Heart right ventricle (tissue), 16 donors: ENCODE data around the gene LRR1. TPM values are rescaled to one million over a fixed set of nuclear protein-coding genes. Genes with fewer than 3 reads are reported as not detected.

Experiments used
- ATAC-seq, 8 donors: fragments of 200-7000 bp; cut with Tn5 transposase; one replicate each; pipeline ENCODE4 v1.9.1; 2020; ENCODE audit warnings: mild to moderate bottlenecking in 8 of 8, moderate library complexity in 8 of 8, moderate number of reproducible peaks in 1 of 8
- DNase-seq, 2 donors: peaks; one replicate each; pipeline ENCODE4 v3.0.0-alpha.2; 2020
- H3K27ac ChIP-seq, 10 donors: fragments of 200-600 bp; sonication (generic) in 2 of 10; one replicate each; pipeline versions ENCODE4 v1.5.0 to v1.8.0; 2020 to 2022; ENCODE audit warnings: mild to moderate bottlenecking in 3 of 10
- H3K27me3 ChIP-seq, 7 donors: fragments of 200-600 bp; one replicate each; pipeline ENCODE4 v1.8.0; 2021 to 2022; ENCODE audit warnings: mild to moderate bottlenecking in 2 of 7
- H3K36me3 ChIP-seq, 9 donors: fragments of 200-600 bp; sonication (generic) in 1 of 9; one replicate each; pipeline versions ENCODE4 v1.5.0 to v1.8.0; 2020 to 2022; ENCODE audit warnings: mild to moderate bottlenecking in 2 of 9
- H3K4me1 ChIP-seq, 9 donors: fragments of 200-600 bp; sonication (generic) in 1 of 9; one replicate each; pipeline versions ENCODE4 v1.5.0 to v1.8.0; 2020 to 2022; ENCODE audit warnings: mild to moderate bottlenecking in 4 of 9
- H3K4me3 ChIP-seq, 10 donors: fragments of 200-600 bp; sonication (generic) in 2 of 10; one replicate each; pipeline versions ENCODE4 v1.5.0 to v1.8.0; 2020 to 2022; ENCODE audit warnings: mild to moderate bottlenecking in 7 of 10, moderate library complexity in 2 of 10
- H3K9me3 ChIP-seq, 11 donors: fragments of 200-600 bp in 10 of 11; sonication (generic) in 2 of 11; one replicate each; pipeline versions ENCODE4 v1.5.0 to v1.8.0; 2013 to 2022; ENCODE audit warnings: mild to moderate bottlenecking in 2 of 11, control low read depth in 1 of 11, moderate library complexity in 1 of 11
- CTCF ChIP-seq, 9 donors: fragments of 200-600 bp; sonication (generic) in 2 of 9; IDR thresholded peaks; one replicate each; pipeline versions ENCODE4 v1.5.0 to v1.8.0; 2021 to 2022; ENCODE audit warnings: antibody characterized with exemption in 9 of 9, mild to moderate bottlenecking in 5 of 9, moderate library complexity in 1 of 9
- WGBS, 2 donors: extraction: QIAGEN DNeasy Blood & Tissue Kit; methylation state at CpG; one replicate each; pipeline ENCODE4 v1.1.7; 2013; ENCODE audit warnings: inconsistent platforms in 1 of 2; 5-methylcytosine and 5-hydroxymethylcytosine counted together
- intact Hi-C, 10 donors: fragments of 100-400 bp; cut with DNase I; formaldehyde crosslinking; loops; one replicate each; pipeline versions ENCODE4 v1.11.1 to v1.14.2; 2022
- polyA plus RNA-seq, 2 donors: library from polyadenylated mRNA; stranded (reverse); fragments of 200-250 nt; gene quantifications; one replicate each; pipeline ENCODE4 v1.2.3, GENCODE V29; 2013
- total RNA-seq, 10 donors: library from RNA; stranded (reverse); fragmentation: NEBNext Ultra II Directional in 3 of 10; extraction: Animal tissue kit (Norgen Biotek cat#: 25700) in 3 of 10; gene quantifications; one replicate each; pipeline versions ENCODE4 v1.2.1 to v1.2.4, GENCODE V29; 2021 to 2023
- donor health status: Arrhythmogenic right ventricular cardiomyopathy.
- donor health status: ischemic (EF 13 %, LVEDD 7.1; RV severe dilation, severe dysfunction).
- donor health status: healthy with polysubstance abuse.
- donor health status: DM: no; HTN: yes; CAD: no.
- donor health status: DM: no; HTN: no; CAD: no.
- donor health status: ischemic (EF 25% LVEDD 6.9; RV normal size, moderate dysfunction).
- donor health status: ischemic (EF 25% LVEDD 5.7; RV mildly dilated, moderate dysfunction).
- donor health status: healthy.
- donor health status: DM: yes; HTN: yes; CAD: no.
- donor health status: Ischemic cardiomyopathy.
- donor health status: ischemic (EF 35%, LVEDD 5.7; RV mildly dilated, moderate dysfunction).
- donor health status: nonischemic (EF 11% LVEDD 7.7; RV severe dilation, severe dysfunction).
- donor health status: DM: yes; HTN: yes; CAD: no.
- donor health status: PGD.
- donor health status: ischemic (EF 29% LVEDD 5.4; RV normal size, mild dysfunction).
- donor health status: nonischemic (EF 23%, LVEDD 6.1; RV moderate dilation, normal function).

Gene LRR1
- total and polyA plus RNA-seq, 12 donors, result 2.7 to 38.4 (median 6.5) TPM

GRCh38 chr14:49620182-49621113, 21.7 kb downstream of the LRR1 start, which contains the start of the genes MGAT2 and RPL36AL:
TSS of gene MGAT2 (plus strand) at chr14:49620799. CDS start at chr14:49621269, 470 bp downstream.
TSS of gene RPL36AL (minus strand) at chr14:49620626. CDS start at chr14:49619104, 1,522 bp downstream.
- Histone ChIP-seq H3K9me3 (no peaks in the 10 kb centered on the region), H3K4me3 (peak within 1 kb of the TSS; percentile 63 to 97 (median 90)), H3K4me1 (peaks cover 0 to 64% (median 41%) of the 10 kb centered on the region in 9 donors), H3K27ac (peak within 1 kb of the TSS; percentile 72 to 98 (median 94)), H3K27me3 (no peaks in the 10 kb centered on the region), H3K36me3 (peaks cover 0 to 51% (median 11%) of the 10 kb centered on the region in 9 donors)
- peak; percentile 99 for DNase-seq
- intact Hi-C loops, result loop anchor here in 1 of 10 donors (5.0 kb wide), 1 partner anchor 147 kb away; the partner anchor contains the start of gene KLHDC2
- WGBS, 2 donors, result 0 to 1% methylated on average over 84 to 85 of the region's 85 CpGs
- TF ChIP-seq CTCF (IDR thresholded peaks at IDR 0.05), result peak in 5 of 9 donors; percentile 15 to 52 (median 46)
- peak; percentile 99 to 100 (median 100) for ATAC-seq

GRCh38 chr14:49621114-49621881, 22.6 kb downstream of the LRR1 start:
- 2 to 4% methylated on average over 64 to 65 of the region's 65 CpGs for WGBS, 2 donors

GRCh38 chr14:49622022-49622607, 23.4 kb downstream of the LRR1 start:
- intact Hi-C loops, result loop anchor here in 1 of 10 donors (5.0 kb wide), 1 partner anchor 145 kb away; the partner anchor contains the start of gene KLHDC2
- Histone ChIP-seq H3K27me3 (no peaks in the 10 kb centered on the region), H3K4me1 (peaks cover 0 to 63% (median 41%) of the 10 kb centered on the region in 9 donors), H3K4me3 (peak overlapping the region in 9 of 10 donors; percentile 63 to 97 (median 91)), H3K9me3 (no peaks in the 10 kb centered on the region), H3K36me3 (peaks cover 0 to 51% (median 12%) of the 10 kb centered on the region in 9 donors), H3K27ac (peak overlapping the region in 1 of 10 donors; percentile 92)
- DNase-seq (no peak), ATAC-seq (no peak)
- WGBS, 2 donors, result 51 to 54% methylated on average over 3 of the region's 3 CpGs
- no peak for TF ChIP-seq CTCF (IDR thresholded peaks at IDR 0.05)

More at GRCh38 chr14:49621114-49621881, 22.6 kb downstream of the LRR1 start:
- Histone ChIP-seq H3K4me3 (peak overlapping the region; percentile 63 to 97 (median 90)), H3K9me3 (no peaks in the 10 kb centered on the region), H3K27ac (peak overlapping the region; percentile 72 to 98 (median 94)), H3K4me1 (peaks cover 0 to 64% (median 41%) of the 10 kb centered on the region in 9 donors), H3K27me3 (no peaks in the 10 kb centered on the region), H3K36me3 (peaks cover 0 to 51% (median 11%) of the 10 kb centered on the region in 9 donors)
- peak; percentile 63 to 87 (median 72) for ATAC-seq
- peak; percentile 78 to 79 for DNase-seq
- peak in 1 of 9 donors; percentile 13 for TF ChIP-seq CTCF (IDR thresholded peaks at IDR 0.05)
- intact Hi-C loops, result loop anchor here in 1 of 10 donors (5.0 kb wide), 1 partner anchor 146 kb away; the partner anchor contains the start of gene KLHDC2
